ENCODE data around the gene POLA1. TPM values are rescaled to one million over a fixed set of nuclear protein-coding genes. Genes with fewer than 3 reads are reported as not detected.
"Not testable (repeated sequence)": the region's sequence is repeated elsewhere in the genome, so short reads cannot be mapped to it uniquely, and the experiment has no call there.

Gene POLA1
- total RNA-seq, 2 donors from 2014 or later: 23.2 to 54.3 TPM

GRCh38 chrX:24790166-24790565 lies 96.4 kb downstream of the POLA1 start:
- no peaks in the 10 kb centered on the region for H3K4me1 Mint-ChIP-seq (ENCODE audit: low read depth in 2 of 2)
- ATAC-seq (no peak), DNase-seq (ENCODE audit: low spot score) (no peak)
- H3K36me3 Mint-ChIP-seq: peaks cover 14% of the 10 kb centered on the region
- no peak overlapping the region for H3K4me3 Mint-ChIP-seq
- H3K27me3 Mint-ChIP-seq: no peaks in the 10 kb centered on the region
- H3K9me3 Mint-ChIP-seq: no peaks in the 10 kb centered on the region
- H3K27ac Mint-ChIP-seq: no peak overlapping the region

- Mint-ChIP-seq H3K9me3 (no peaks in the 10 kb centered on the region), H3K4me3 (no peak overlapping the region), H3K4me1 (ENCODE audit: low read depth in 2 of 2) (no peaks in the 10 kb centered on the region), H3K36me3 (no peaks in the 10 kb centered on the region), H3K27me3 (peaks cover 0 to 3% of the 10 kb centered on the region in 2 donors), H3K27ac (no peak overlapping the region)
- DNase-seq (ENCODE audit: low spot score): no peak
- ATAC-seq: no peak
These were observed 102.5 kb downstream of the POLA1 start for GRCh38 chrX:24796204-24796603.

GRCh38 chrX:24799078-24799477 lies 105.4 kb downstream of the POLA1 start:
- H3K27me3 Mint-ChIP-seq: peaks cover 0 to 3% of the 10 kb centered on the region in 2 donors
- ATAC-seq (no peak), DNase-seq (ENCODE audit: low spot score) (no peak)
- H3K4me3 Mint-ChIP-seq: no peak overlapping the region
- H3K27ac Mint-ChIP-seq: no peak overlapping the region
- H3K9me3 Mint-ChIP-seq: no peaks in the 10 kb centered on the region
- no peaks in the 10 kb centered on the region for H3K36me3 Mint-ChIP-seq
- no peaks in the 10 kb centered on the region for H3K4me1 Mint-ChIP-seq (ENCODE audit: low read depth in 2 of 2)

- Mint-ChIP-seq H3K9me3 (no peaks in the 10 kb centered on the region), H3K27me3 (peaks cover 0 to 3% of the 10 kb centered on the region in 2 donors), H3K4me1 (ENCODE audit: low read depth in 2 of 2) (no peaks in the 10 kb centered on the region), H3K36me3 (no peaks in the 10 kb centered on the region), H3K4me3 (no peak overlapping the region), H3K27ac (no peak overlapping the region)
- DNase-seq (ENCODE audit: low spot score) (no peak), ATAC-seq (no peak)
These were observed 105.8 kb downstream of the POLA1 start for GRCh38 chrX:24799565-24799964.

GRCh38 chrX:24805201-24805600 lies 111.5 kb downstream of the POLA1 start:
- H3K27ac Mint-ChIP-seq: no peak overlapping the region
- H3K9me3 Mint-ChIP-seq: no peaks in the 10 kb centered on the region
- ATAC-seq (no peak), DNase-seq (ENCODE audit: low spot score) (no peak)
- H3K4me1 Mint-ChIP-seq (ENCODE audit: low read depth in 2 of 2): no peaks in the 10 kb centered on the region
- no peak overlapping the region for H3K4me3 Mint-ChIP-seq
- no peaks in the 10 kb centered on the region for H3K36me3 Mint-ChIP-seq
- H3K27me3 Mint-ChIP-seq: no peaks in the 10 kb centered on the region

- H3K9me3 Mint-ChIP-seq; H3K4me3 Mint-ChIP-seq; H3K4me1 Mint-ChIP-seq (ENCODE audit: low read depth in 2 of 2); H3K36me3 Mint-ChIP-seq; ATAC-seq; DNase-seq (ENCODE audit: low spot score); H3K27me3 Mint-ChIP-seq; H3K27ac Mint-ChIP-seq: not testable (repeated sequence)
These were observed 126.1 kb downstream of the POLA1 start for GRCh38 chrX:24819807-24820206.

- Mint-ChIP-seq H3K27ac (no peak overlapping the region), H3K9me3 (no peaks in the 10 kb centered on the region), H3K36me3 (peaks cover 21% of the 10 kb centered on the region), H3K4me1 (ENCODE audit: low read depth in 2 of 2) (peaks cover 0 to 3% of the 10 kb centered on the region in 2 donors), H3K27me3 (no peaks in the 10 kb centered on the region), H3K4me3 (no peak overlapping the region)
- DNase-seq (ENCODE audit: low spot score): no peak
- no peak for ATAC-seq
These were observed 134.4 kb downstream of the POLA1 start for GRCh38 chrX:24828147-24828546.

GRCh38 chrX:24828600-24828999 lies 134.9 kb downstream of the POLA1 start:
- Mint-ChIP-seq H3K36me3 (peaks cover 21% of the 10 kb centered on the region), H3K9me3 (no peaks in the 10 kb centered on the region), H3K27me3 (no peaks in the 10 kb centered on the region), H3K4me3 (no peak overlapping the region), H3K27ac (no peak overlapping the region), H3K4me1 (ENCODE audit: low read depth in 2 of 2) (peaks cover 0 to 3% of the 10 kb centered on the region in 2 donors)
- DNase-seq (ENCODE audit: low spot score) (no peak), ATAC-seq (no peak)

- Mint-ChIP-seq H3K9me3 (no peaks in the 10 kb centered on the region), H3K27ac (no peak overlapping the region), H3K4me3 (no peak overlapping the region), H3K27me3 (no peaks in the 10 kb centered on the region), H3K4me1 (ENCODE audit: low read depth in 2 of 2) (peaks cover 0 to 3% of the 10 kb centered on the region in 2 donors), H3K36me3 (no peaks in the 10 kb centered on the region)
- no peak for ATAC-seq
- DNase-seq (ENCODE audit: low spot score): no peak
These were observed 140.0 kb downstream of the POLA1 start for GRCh38 chrX:24833695-24834094.

- Mint-ChIP-seq H3K9me3 (no peaks in the 10 kb centered on the region), H3K27ac (no peak overlapping the region), H3K27me3 (no peaks in the 10 kb centered on the region), H3K4me1 (ENCODE audit: low read depth in 2 of 2) (no peaks in the 10 kb centered on the region), H3K4me3 (no peak overlapping the region), H3K36me3 (no peaks in the 10 kb centered on the region)
- DNase-seq (ENCODE audit: low spot score) (no peak), ATAC-seq (no peak)
These were observed 144.2 kb downstream of the POLA1 start for GRCh38 chrX:24837966-24838365.

GRCh38 chrX:24838629-24839028 lies 144.9 kb downstream of the POLA1 start:
- no peak for ATAC-seq
- no peak overlapping the region for H3K27ac Mint-ChIP-seq
- no peaks in the 10 kb centered on the region for H3K36me3 Mint-ChIP-seq

GRCh38 chrX:24839331-24839730 lies 145.6 kb downstream of the POLA1 start:
- Mint-ChIP-seq H3K9me3 (no peaks in the 10 kb centered on the region), H3K27me3 (no peaks in the 10 kb centered on the region), H3K36me3 (no peaks in the 10 kb centered on the region), H3K4me3 (no peak overlapping the region), H3K27ac (no peak overlapping the region), H3K4me1 (ENCODE audit: low read depth in 2 of 2) (no peaks in the 10 kb centered on the region)
- ATAC-seq (no peak), DNase-seq (ENCODE audit: low spot score) (no peak)

More at GRCh38 chrX:24838629-24839028, 144.9 kb downstream of the POLA1 start:
- DNase-seq (ENCODE audit: low spot score): no peak
- H3K4me1 Mint-ChIP-seq (ENCODE audit: low read depth in 2 of 2): no peaks in the 10 kb centered on the region
- H3K4me3 Mint-ChIP-seq: no peak overlapping the region
- H3K27me3 Mint-ChIP-seq: no peaks in the 10 kb centered on the region
- H3K9me3 Mint-ChIP-seq: no peaks in the 10 kb centered on the region

GRCh38 chrX:24842486-24842885 lies 148.8 kb downstream of the POLA1 start:
- H3K36me3 Mint-ChIP-seq: no peaks in the 10 kb centered on the region
- ATAC-seq: no peak
- H3K27me3 Mint-ChIP-seq: no peaks in the 10 kb centered on the region
- H3K27ac Mint-ChIP-seq: no peak overlapping the region
- DNase-seq (ENCODE audit: low spot score): no peak
- H3K4me1 Mint-ChIP-seq (ENCODE audit: low read depth in 2 of 2): no peaks in the 10 kb centered on the region
- H3K4me3 Mint-ChIP-seq: no peak overlapping the region
- no peaks in the 10 kb centered on the region for H3K9me3 Mint-ChIP-seq

GRCh38 chrX:24846550-24847150 lies 152.9 kb downstream of the POLA1 start:
- Mint-ChIP-seq H3K27me3 (no peaks in the 10 kb centered on the region), H3K27ac (no peak overlapping the region), H3K4me1 (ENCODE audit: low read depth in 2 of 2) (no peaks in the 10 kb centered on the region), H3K36me3 (no peaks in the 10 kb centered on the region), H3K4me3 (no peak overlapping the region), H3K9me3 (no peaks in the 10 kb centered on the region)
- DNase-seq (ENCODE audit: low spot score) (no peak), ATAC-seq (no peak)

GRCh38 chrX:24851289-24851688 lies 157.6 kb downstream of the POLA1 start:
- DNase-seq (ENCODE audit: low spot score): no peak
- Mint-ChIP-seq H3K27ac (no peak overlapping the region), H3K9me3 (no peaks in the 10 kb centered on the region), H3K4me3 (no peak overlapping the region), H3K27me3 (no peaks in the 10 kb centered on the region), H3K36me3 (peaks cover 5% of the 10 kb centered on the region), H3K4me1 (ENCODE audit: low read depth in 2 of 2) (no peaks in the 10 kb centered on the region)
- ATAC-seq: no peak

Data from natural killer cell treated with Interleukin-12 subunit alpha and Interleukin-12 subunit beta and Interleukin-15 and Interleukin-18, amount 100 ng/mL, for 72 hours (primary cell).